A549 (cell line): Measurements from ENCODE around the gene ARFGEF2. TPM values are rescaled to one million over a fixed set of nuclear protein-coding genes. Genes with fewer than 3 reads are reported as not detected.

Source experiments
- ATAC-seq, 2 experiments: fragments of 200-7000 bp in 1 of 2; fragments of >200 bp in 1 of 2; cut with Nextera tagmentation in 1 of 2; cut with Tn5 transposase in 1 of 2; 3 replicates each; pipeline versions ENCODE4 v1.8.0 to v1.9.1; 2018 to 2020; ENCODE audit warnings: mild to moderate bottlenecking in 1 of 2, moderate library complexity in 1 of 2
- CTCF ChIA-PET: fragments of 300-600 bp; sonication (Branson Sonifier 250); formaldehyde crosslinking; extraction: SDS; loops from one replicate; lab custom pipeline; 2021; ENCODE audit warnings: antibody characterized with exemption, inconsistent platforms; lab: Yijun Ruan, JAX
- POLR2A ChIA-PET: fragments of 350-600 bp; formaldehyde crosslinking; extraction: SDS; loops from one replicate; lab custom pipeline; 2021; ENCODE audit warnings: antibody characterized with exemption, inconsistent platforms; lab: Yijun Ruan, JAX
- DNase-seq, 2 experiments: peaks; one replicate each; pipeline versions ENCODE4 v3.0.0 to v3.0.0-alpha.2; 2011 to 2016; ENCODE audit warnings: low read depth in 1 of 2, low spot score in 1 of 2
- FAIRE-seq: peaks from 2 replicates; lab custom pipeline; 2011; peaks lifted over from hg19 to GRCh38; lab: Jason Lieb, UNC
- H3K27ac ChIP-seq, 2 experiments: fragments of >200 bp; sonication (Bioruptor Twin); formaldehyde crosslinking; 3 replicates each; pipeline ENCODE4 v1.5.1; 2016 to 2017
- H3K4me1 ChIP-seq: fragments of >200 bp; sonication (Bioruptor Twin); formaldehyde crosslinking; 3 replicates; pipeline ENCODE4 v1.6.1; 2016
- H3K4me2 ChIP-seq: fragments of >200 bp; sonication (Bioruptor Twin); formaldehyde crosslinking; 3 replicates; pipeline ENCODE4 v1.6.1; 2016
- H3K4me3 ChIP-seq: fragments of >200 bp; sonication (Bioruptor Twin); formaldehyde crosslinking; 3 replicates; pipeline ENCODE4 v1.5.1; 2016
- H3K9me3 ChIP-seq: fragments of >200 bp; sonication (Bioruptor Twin); formaldehyde crosslinking; 3 replicates; pipeline ENCODE4 v1.6.1; 2016
- BCL3 ChIP-seq: fragments of >200 bp; sonication (Bioruptor Twin); formaldehyde crosslinking; IDR thresholded peaks from 3 replicates; pipeline ENCODE4 v1.6.1; 2016
- BHLHE40 ChIP-seq: IDR thresholded peaks from 2 replicates; pipeline ENCODE4 v1.6.1; 2012; ENCODE audit warnings: low read depth, low read length, inconsistent platforms
- CBX2 ChIP-seq: fragments of 200-600 bp; sonication (generic); IDR thresholded peaks from 2 replicates; pipeline ENCODE4 v1.6.1; 2016; ENCODE audit warnings: low read depth, mild to moderate bottlenecking, borderline replicate concordance
- CHD4 ChIP-seq: fragments of 200-600 bp; sonication (generic); IDR thresholded peaks from 2 replicates; pipeline ENCODE4 v1.6.1; 2016; ENCODE audit warnings: antibody characterized with exemption, mild to moderate bottlenecking, borderline replicate concordance
- EP300 ChIP-seq, 2 experiments: fragments of >200 bp; sonication (Bioruptor Twin); formaldehyde crosslinking; IDR thresholded peaks; 2 replicates in 1 of 2; 3 replicates in 1 of 2; pipeline ENCODE4 v1.6.1; 2016 to 2017
- FOSL2 ChIP-seq, 2 experiments: fragments of 450-650 bp in 1 of 2; fragments of >200 bp in 1 of 2; sonication (Bioruptor Twin) in 1 of 2; formaldehyde crosslinking; IDR thresholded peaks; 2 replicates each; pipeline versions ENCODE4 v1.5.0 to v1.6.1; 2016 to 2020; ENCODE audit warnings: mild to moderate bottlenecking in 1 of 2, moderate library complexity in 1 of 2
- HOXB5 ChIP-seq: fragments of 250-450 bp; sonication (Bioruptor Pico); IDR thresholded peaks from 2 replicates; pipeline ENCODE4 v1.5.0; 2020; ENCODE audit warnings: mild to moderate bottlenecking, moderate library complexity
- JUN ChIP-seq, 2 experiments: fragments of >200 bp; sonication (Bioruptor Twin); formaldehyde crosslinking; IDR thresholded peaks; 2 replicates in 1 of 2; 3 replicates in 1 of 2; pipeline ENCODE4 v1.6.1; 2016 to 2017
- JUNB ChIP-seq: fragments of >200 bp; sonication (Bioruptor Twin); formaldehyde crosslinking; IDR thresholded peaks from 2 replicates; pipeline ENCODE4 v1.6.1; 2016
- MYC ChIP-seq: IDR thresholded peaks from 2 replicates; pipeline ENCODE4 v1.6.1; 2012; ENCODE audit warnings: mild to moderate bottlenecking, inconsistent platforms, low read length, improper control_type of control experiment, borderline replicate concordance
- NFE2L2 ChIP-seq: fragments of 150-350 bp; conservative IDR thresholded peaks from 2 replicates; pipeline ENCODE4 v1.6.1; 2014; ENCODE audit warnings: low read length
- NPAS2 ChIP-seq: fragments of 250-450 bp; sonication (Bioruptor Pico); IDR thresholded peaks from 2 replicates; pipeline ENCODE4 v1.8.0; 2022; ENCODE audit warnings: mild to moderate bottlenecking, moderate library complexity, borderline replicate concordance
- PHF8 ChIP-seq: fragments of 200-600 bp; sonication (generic); IDR thresholded peaks from 2 replicates; pipeline ENCODE4 v1.6.1; 2016; ENCODE audit warnings: low read depth, mild to moderate bottlenecking, antibody characterized with exemption, moderate library complexity, borderline replicate concordance
- POLR2A ChIP-seq: IDR thresholded peaks from 2 replicates; pipeline ENCODE4 v1.6.1; 2012; ENCODE audit warnings: mild to moderate bottlenecking, low read length
- RFX5 ChIP-seq: fragments of 450-650 bp; IDR thresholded peaks from 2 replicates; pipeline ENCODE4 v1.7.1; 2014; ENCODE audit warnings: antibody characterized with exemption, mild to moderate bottlenecking, moderate library complexity
- SMC3 ChIP-seq: fragments of >200 bp; sonication (Bioruptor Twin); formaldehyde crosslinking; IDR thresholded peaks from 3 replicates; pipeline ENCODE4 v1.6.1; 2018; ENCODE audit warnings: inconsistent platforms
- ZC3H11A ChIP-seq: fragments of 450-650 bp; IDR thresholded peaks from 2 replicates; pipeline ENCODE4 v1.6.1; 2014; ENCODE audit warnings: antibody characterized with exemption, mild to moderate bottlenecking
- WGBS: methylation state at CpG from one replicate; pipeline ENCODE4 v1.1.6; 2017; ENCODE audit errors: missing lambda C conversion rate; 5-methylcytosine and 5-hydroxymethylcytosine counted together
- polyA minus RNA-seq: library from RNA; depleted of rRNA, polyadenylated mRNA; stranded (reverse); fragments of >200 nt; gene quantifications from 2 replicates; pipeline ENCODE4 v1.2.3, GENCODE V29; 2011; rRNA and poly(A)+ RNA removed
- polyA plus RNA-seq, 4 experiments: library from polyadenylated mRNA; depleted of rRNA in 3 of 4; stranded (reverse); fragments of >200 nt; fragmentation: RNase III in 1 of 4; extraction: RNeasy Plus Mini Kit Qiagen cat#74134 plus additional on column Dnase treatment in 1 of 4; gene quantifications; 2 replicates in 3 of 4; 3 replicates in 1 of 4; pipeline ENCODE4 v1.2.3, GENCODE V29; 2011 to 2017
- TF ChIP-seq, protein P1 (sequence below): fragments of 450-650 bp; IDR thresholded peaks from 2 replicates; pipeline ENCODE4 v1.6.1; 2014; ENCODE audit warnings: antibody characterized with exemption
- TF ChIP-seq, protein P2 (sequence below): fragments of 250-450 bp; sonication (Bioruptor Pico); IDR thresholded peaks from 2 replicates; pipeline ENCODE4 v1.5.0; 2021; ENCODE audit warnings: mild to moderate bottlenecking, moderate library complexity, borderline replicate concordance
- TF ChIP-seq, protein P3 (sequence below): IDR thresholded peaks from 2 replicates; pipeline ENCODE4 v1.6.1; 2012

Gene ARFGEF2
- polyA plus RNA-seq (2011; rRNA removed) (24.3 and 27.8 TPM in 2 replicates), polyA plus RNA-seq (2017; fragmentation: RNase III; extraction: RNeasy Plus Mini Kit Qiagen cat#74134 plus additional on column Dnase treatment) (11.9 to 13.6 TPM (median 12.3 TPM) in 3 replicates), polyA minus RNA-seq (46.3 and 49.3 TPM in 2 replicates)
- polyA plus RNA-seq (2012; cell fraction: cytosol; rRNA removed): 5.5 and 7.3 TPM in 2 replicates
- polyA plus RNA-seq (2012; cell fraction: nucleus; rRNA removed): 6.3 and 9.9 TPM in 2 replicates

DNA sequence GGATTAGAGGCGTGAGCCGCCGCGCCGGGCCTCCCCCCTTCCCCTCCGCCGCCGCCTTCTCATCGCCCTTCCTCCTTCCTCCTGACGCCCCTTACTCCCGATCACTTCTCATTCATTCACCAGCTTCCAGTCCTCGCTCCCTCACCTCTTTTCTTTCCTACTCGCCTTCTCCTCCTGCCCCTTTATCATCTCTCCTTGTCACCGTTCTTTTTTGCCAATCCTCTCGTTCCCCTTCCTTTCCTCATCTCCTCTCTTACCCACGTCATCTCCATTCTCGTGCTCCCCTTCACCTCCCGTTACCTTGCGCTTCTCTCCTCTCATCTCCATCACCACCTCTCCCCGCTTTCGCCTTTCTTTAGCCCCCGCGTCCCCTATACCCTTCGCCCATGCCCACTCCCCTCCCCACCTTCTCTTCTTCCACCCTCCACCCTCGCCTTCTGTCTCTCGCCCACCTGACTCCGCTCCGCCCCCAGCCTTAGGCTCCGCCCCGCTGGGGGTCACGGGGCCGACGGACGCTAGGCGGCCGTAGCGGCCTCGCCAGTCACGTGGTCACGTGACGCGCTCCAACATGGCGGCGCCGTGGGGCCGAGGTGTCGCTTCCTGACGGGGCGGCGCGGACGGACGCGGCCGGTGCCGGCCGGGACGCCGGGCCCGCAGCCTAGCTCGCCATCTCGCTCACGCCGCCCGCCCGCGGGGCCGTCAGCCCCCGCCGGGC is at the start of gene ARFGEF2:
Gene ARFGEF2, plus strand, starts transcription at position 544 of the 715 bp plus-strand sequence. CDS start 179 bp downstream, outside the sequence.
- Histone ChIP-seq H3K4me2 (peak within 1 kb of the TSS; percentile 85), H3K4me1 (peaks cover 22% of the 10 kb centered on the region), H3K4me3 (peak within 1 kb of the TSS; percentile 89), H3K9me3 (no peaks in the 10 kb centered on the region), H3K27ac (peak within 1 kb of the TSS; percentile 96 to 98)
- TF ChIP-seq JUN (IDR thresholded peaks at IDR 0.05) (peak in 1 of 2 experiments; percentile 69; a peak in 2 of 5 replicates), NFE2L2 (no peak), MYC (peak; percentile 19; the same call in 1 of the 2 replicates), BHLHE40 (peak; percentile 70), FOSL2 (IDR thresholded peaks at IDR 0.05) (no peak), FOSL2 (CRISPR knock-in tag; IDR thresholded peaks at IDR 0.05) (peak; percentile 73), HOXB5 (CRISPR knock-in tag) (peak; percentile 46; the same call in 1 of the 2 replicates), CBX2 (no peak), BCL3 (peak; percentile 86; the same call in 2 of the 3 replicates), JUNB (no peak), EP300 (IDR thresholded peaks at IDR 0.05) (no peak), RFX5 (no peak), SMC3 (0 out of 3 replicates have a peak, but pooled peaks have one; percentile 19), PHF8 (peak; percentile 37; the same call in 1 of the 2 replicates), NPAS2 (peak; percentile 86), CHD4 (no peak), POLR2A (peak; percentile 88), ZC3H11A (no peak)
- TF ChIP-seq, protein P1, sequence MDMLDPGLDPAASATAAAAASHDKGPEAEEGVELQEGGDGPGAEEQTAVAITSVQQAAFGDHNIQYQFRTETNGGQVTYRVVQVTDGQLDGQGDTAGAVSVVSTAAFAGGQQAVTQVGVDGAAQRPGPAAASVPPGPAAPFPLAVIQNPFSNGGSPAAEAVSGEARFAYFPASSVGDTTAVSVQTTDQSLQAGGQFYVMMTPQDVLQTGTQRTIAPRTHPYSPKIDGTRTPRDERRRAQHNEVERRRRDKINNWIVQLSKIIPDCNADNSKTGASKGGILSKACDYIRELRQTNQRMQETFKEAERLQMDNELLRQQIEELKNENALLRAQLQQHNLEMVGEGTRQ: peak; percentile 99
- TF ChIP-seq, protein P2, sequence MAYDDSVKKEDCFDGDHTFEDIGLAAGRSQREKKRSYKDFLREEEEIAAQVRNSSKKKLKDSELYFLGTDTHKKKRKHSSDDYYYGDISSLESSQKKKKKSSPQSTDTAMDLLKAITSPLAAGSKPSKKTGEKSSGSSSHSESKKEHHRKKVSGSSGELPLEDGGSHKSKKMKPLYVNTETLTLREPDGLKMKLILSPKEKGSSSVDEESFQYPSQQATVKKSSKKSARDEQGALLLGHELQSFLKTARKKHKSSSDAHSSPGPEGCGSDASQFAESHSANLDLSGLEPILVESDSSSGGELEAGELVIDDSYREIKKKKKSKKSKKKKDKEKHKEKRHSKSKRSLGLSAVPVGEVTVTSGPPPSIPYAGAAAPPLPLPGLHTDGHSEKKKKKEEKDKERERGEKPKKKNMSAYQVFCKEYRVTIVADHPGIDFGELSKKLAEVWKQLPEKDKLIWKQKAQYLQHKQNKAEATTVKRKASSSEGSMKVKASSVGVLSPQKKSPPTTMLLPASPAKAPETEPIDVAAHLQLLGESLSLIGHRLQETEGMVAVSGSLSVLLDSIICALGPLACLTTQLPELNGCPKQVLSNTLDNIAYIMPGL (CRISPR knock-in tag): no peak
- TF ChIP-seq, protein P3, sequence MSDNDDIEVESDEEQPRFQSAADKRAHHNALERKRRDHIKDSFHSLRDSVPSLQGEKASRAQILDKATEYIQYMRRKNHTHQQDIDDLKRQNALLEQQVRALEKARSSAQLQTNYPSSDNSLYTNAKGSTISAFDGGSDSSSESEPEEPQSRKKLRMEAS: peak; percentile 73
- FAIRE-seq (no peak), DNase-seq (peak; percentile 91 to 92), ATAC-seq (peak; percentile 90 to 94)
- POLR2A ChIA-PET: interaction anchor here (0.8 to 1.0 kb wide), 4 partner anchors 12 to 62 kb away, joined by 3 read pairs; no protein-coding TSS in a partner anchor
- CTCF ChIA-PET: interaction anchor here (0.6 to 18.8 kb wide), 8 partner anchors 9 to 301 kb away, joined by 3 to 494 read pairs (median 3); no protein-coding TSS in a partner anchor
- WGBS: 3% methylated on average over 24 of the region's 70 CpGs
